Prostate gland (tissue), 2 donors: ENCODE measurements around the gene OR2AK2. TPM values are rescaled to one million over a fixed set of nuclear protein-coding genes. Genes with fewer than 3 reads are reported as not detected.

Experiments used
- DNase-seq: peaks from one replicate; pipeline ENCODE4 v3.0.0-alpha.2; 2019; ENCODE audit warnings: low spot score
- H3K27ac ChIP-seq, 2 donors: fragments of 200-600 bp; sonication (generic); 2 replicates each; pipeline ENCODE4 v1.5.1; 2017 to 2019
- H3K27me3 ChIP-seq: fragments of 200-600 bp; sonication (generic); replicated peaks from 2 replicates; pipeline ENCODE4 v1.5.1; 2019; ENCODE audit not compliant: insufficient read depth
- H3K36me3 ChIP-seq, 2 donors: fragments of 200-600 bp; sonication (generic); 1 replicate in 1 of 2; 2 replicates in 1 of 2; pipeline versions ENCODE4 v1.5.1 to v1.8.1; 2017 to 2019
- H3K4me1 ChIP-seq: fragments of 200-600 bp; sonication (generic); replicated peaks from 2 replicates; pipeline ENCODE4 v1.5.1; 2019
- H3K4me3 ChIP-seq, 2 donors: fragments of 200-600 bp; sonication (generic); 2 replicates each; pipeline ENCODE4 v1.5.1; 2017 to 2019
- H3K9me3 ChIP-seq: fragments of 200-600 bp; sonication (generic); 2 replicates; pipeline ENCODE4 v1.5.1; 2017
- POLR2A ChIP-seq: fragments of 450-650 bp; IDR thresholded peaks from one replicate; pipeline ENCODE4 v1.6.1; 2016; ENCODE audit warnings: antibody characterized with exemption, mild to moderate bottlenecking
- POLR2AphosphoS5 ChIP-seq: sonication (generic); formaldehyde crosslinking; IDR thresholded peaks from one replicate; pipeline ENCODE4 v1.6.1; 2017; ENCODE audit warnings: antibody characterized with exemption
- WGBS: methylation state at CpG from one replicate; pipeline ENCODE4 v1.1.5; 2018; 5-methylcytosine and 5-hydroxymethylcytosine counted together
- intact Hi-C: fragments of 100-400 bp; cut with DNase I; formaldehyde crosslinking; loops from one replicate; pipeline ENCODE4 v1.14.2; 2022
- total RNA-seq, 2 donors: library from RNA; depleted of rRNA; stranded (reverse); fragments of >200 nt; gene quantifications; one replicate each; pipeline ENCODE4 v1.1.0, GENCODE V29; 2016
- TF ChIP-seq, protein P1 (sequence below), 4 experiments: fragments of 200-600 bp in 2 of 4; fragments of 450-650 bp in 2 of 4; sonication (generic) in 2 of 4; IDR thresholded peaks; 1 replicate in 3 of 4; 2 replicates in 1 of 4; pipeline ENCODE4 v1.5.1; 2016 to 2019; ENCODE audit warnings: antibody characterized with exemption in 4 of 4, mild to moderate bottlenecking in 2 of 4, moderate library complexity in 2 of 4

Gene OR2AK2
- total RNA-seq, 2 donors from 2014 or later, result not detected

DNA sequence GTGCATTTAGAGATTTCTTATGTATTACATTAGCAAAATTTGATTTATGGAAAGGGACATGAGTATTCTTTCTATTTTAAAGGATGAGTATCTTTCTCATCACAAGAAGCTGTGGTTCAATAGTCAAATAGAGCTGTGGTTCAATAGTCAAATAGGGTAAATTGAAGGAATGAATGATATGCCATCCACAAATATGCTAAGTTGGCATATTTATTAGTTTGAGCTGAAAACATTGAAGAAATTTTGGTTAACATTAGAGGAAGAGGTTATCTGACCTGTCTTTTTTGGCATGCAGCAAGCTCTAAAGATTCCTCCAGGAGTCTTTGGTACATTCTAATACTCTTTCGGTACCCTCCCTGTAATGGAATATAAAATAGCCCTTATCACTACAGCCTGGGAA, 11.6 kb upstream of the OR2AK2 start:
- no peaks in the 10 kb centered on the region for H3K36me3 ChIP-seq
- H3K4me1 ChIP-seq, result no peaks in the 10 kb centered on the region
- no peak overlapping the region for H3K27ac ChIP-seq
- H3K9me3 ChIP-seq, result no peaks in the 10 kb centered on the region
- WGBS, result 100% methylated on average over 1 of the region's 1 CpG
- DNase-seq, result no peak
- no peak overlapping the region for H3K4me3 ChIP-seq
- H3K27me3 ChIP-seq, result no peaks in the 10 kb centered on the region
- TF ChIP-seq POLR2AphosphoS5 (no peak), POLR2A (no peak)
- TF ChIP-seq, protein P1, sequence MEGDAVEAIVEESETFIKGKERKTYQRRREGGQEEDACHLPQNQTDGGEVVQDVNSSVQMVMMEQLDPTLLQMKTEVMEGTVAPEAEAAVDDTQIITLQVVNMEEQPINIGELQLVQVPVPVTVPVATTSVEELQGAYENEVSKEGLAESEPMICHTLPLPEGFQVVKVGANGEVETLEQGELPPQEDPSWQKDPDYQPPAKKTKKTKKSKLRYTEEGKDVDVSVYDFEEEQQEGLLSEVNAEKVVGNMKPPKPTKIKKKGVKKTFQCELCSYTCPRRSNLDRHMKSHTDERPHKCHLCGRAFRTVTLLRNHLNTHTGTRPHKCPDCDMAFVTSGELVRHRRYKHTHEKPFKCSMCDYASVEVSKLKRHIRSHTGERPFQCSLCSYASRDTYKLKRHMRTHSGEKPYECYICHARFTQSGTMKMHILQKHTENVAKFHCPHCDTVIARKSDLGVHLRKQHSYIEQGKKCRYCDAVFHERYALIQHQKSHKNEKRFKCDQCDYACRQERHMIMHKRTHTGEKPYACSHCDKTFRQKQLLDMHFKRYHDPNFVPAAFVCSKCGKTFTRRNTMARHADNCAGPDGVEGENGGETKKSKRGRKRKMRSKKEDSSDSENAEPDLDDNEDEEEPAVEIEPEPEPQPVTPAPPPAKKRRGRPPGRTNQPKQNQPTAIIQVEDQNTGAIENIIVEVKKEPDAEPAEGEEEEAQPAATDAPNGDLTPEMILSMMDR (IDR thresholded peaks at IDR 0.05), result no peak
- intact Hi-C loops, result no loop called here

DNA sequence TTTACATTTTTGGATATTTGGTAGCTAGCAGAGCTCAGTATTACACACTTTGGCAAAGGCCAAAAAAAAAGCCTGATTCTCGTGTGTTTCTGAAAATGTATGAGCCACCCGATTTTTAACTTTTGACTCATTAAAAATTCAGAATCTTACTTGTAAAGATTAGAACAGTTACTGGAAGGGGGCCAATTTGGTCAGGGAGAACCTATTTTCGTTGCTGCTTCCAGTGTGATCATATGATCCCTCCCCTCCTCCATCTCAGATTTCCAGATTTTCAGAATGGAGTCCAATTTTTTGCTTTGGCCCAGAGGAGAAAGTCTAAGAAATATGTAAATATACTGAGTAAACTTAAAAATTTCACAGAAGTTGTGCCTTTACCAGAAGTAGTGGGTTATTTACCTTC, 3.2 kb upstream of the OR2AK2 start:
- Histone ChIP-seq H3K36me3 (no peaks in the 10 kb centered on the region), H3K27ac (no peak overlapping the region), H3K9me3 (no peaks in the 10 kb centered on the region), H3K4me1 (no peaks in the 10 kb centered on the region), H3K27me3 (no peaks in the 10 kb centered on the region), H3K4me3 (no peak overlapping the region)
- WGBS, result 18% methylated on average over 3 of the region's 3 CpGs
- intact Hi-C loops, result no loop called here
- no peak for DNase-seq
- TF ChIP-seq, protein P1 (IDR thresholded peaks at IDR 0.05), result no peak
- TF ChIP-seq POLR2A (no peak), POLR2AphosphoS5 (no peak)

DNA sequence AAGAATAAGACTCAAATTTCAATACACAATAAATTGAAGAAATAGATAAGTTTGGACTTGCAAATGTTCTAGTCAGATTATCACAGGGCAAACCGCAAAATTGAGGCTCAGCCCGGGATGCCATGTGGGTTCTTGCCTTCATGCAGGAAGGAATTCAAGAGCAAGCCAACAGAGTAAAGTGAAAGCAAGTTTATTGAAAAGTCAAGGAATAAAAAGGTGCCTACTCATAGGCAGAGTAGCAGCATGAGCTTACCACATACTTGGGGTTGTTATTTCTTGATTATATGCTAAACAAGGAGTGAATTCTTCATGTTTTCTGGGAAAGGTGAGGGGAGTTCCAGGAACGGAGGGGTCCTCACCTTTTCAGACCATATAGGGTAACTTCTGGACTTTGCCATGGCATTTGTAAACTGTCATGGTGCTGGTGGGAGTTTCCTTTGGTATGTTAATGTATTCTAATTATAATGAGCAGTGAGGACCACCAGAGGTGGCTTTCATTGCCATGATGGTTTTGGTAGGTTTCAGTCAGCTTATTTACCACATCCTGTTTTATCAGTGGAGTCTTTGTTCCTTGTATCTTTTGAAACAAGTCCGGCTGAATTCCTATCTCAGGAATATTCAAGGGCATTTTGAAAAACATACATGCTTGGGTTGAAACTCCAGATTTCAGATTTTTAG, 2.0 kb upstream of the OR2AK2 start:
- no peaks in the 10 kb centered on the region for H3K4me1 ChIP-seq
- 81% methylated on average over 4 of the region's 4 CpGs for WGBS
- no peaks in the 10 kb centered on the region for H3K9me3 ChIP-seq
- H3K4me3 ChIP-seq, result no peak overlapping the region
- no peaks in the 10 kb centered on the region for H3K27me3 ChIP-seq
- TF ChIP-seq, protein P1 (IDR thresholded peaks at IDR 0.05), result no peak
- TF ChIP-seq POLR2AphosphoS5 (no peak), POLR2A (no peak)
- DNase-seq, result no peak
- intact Hi-C loops, result no loop called here
- H3K36me3 ChIP-seq, result no peaks in the 10 kb centered on the region
- no peak overlapping the region for H3K27ac ChIP-seq

DNA sequence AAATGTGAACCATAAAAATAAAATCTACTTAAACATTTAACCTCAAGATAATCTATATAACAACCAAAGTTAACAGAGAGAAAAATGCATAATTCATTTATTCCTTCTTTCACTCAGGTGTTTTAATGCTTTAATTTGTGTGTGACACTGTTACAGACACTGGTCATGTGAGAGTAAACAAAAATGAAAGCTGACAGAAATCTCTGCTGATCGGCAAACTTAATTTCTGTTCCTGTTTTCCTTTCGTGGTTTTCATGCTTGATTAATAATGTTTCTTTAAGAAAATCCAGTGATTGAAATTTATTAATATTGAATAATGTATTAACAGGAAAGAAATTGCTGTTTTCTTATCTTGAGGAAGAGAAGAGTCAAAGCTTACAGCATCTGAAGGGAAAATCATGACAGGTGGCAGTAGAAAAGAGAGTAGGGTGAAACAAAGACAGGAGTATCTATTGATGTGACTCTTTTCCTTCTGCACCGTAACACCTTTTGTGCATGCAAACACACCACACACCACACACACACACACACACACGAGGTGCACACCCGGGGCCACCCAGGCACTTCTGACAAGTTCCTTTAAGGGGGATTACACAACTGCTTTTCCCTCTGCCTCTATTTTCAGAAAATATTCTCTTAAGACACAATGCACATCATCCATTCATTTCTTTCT, 1.6 kb downstream of the OR2AK2 start:
- Histone ChIP-seq H3K4me1 (no peaks in the 10 kb centered on the region), H3K27me3 (no peaks in the 10 kb centered on the region), H3K27ac (no peak overlapping the region), H3K9me3 (no peaks in the 10 kb centered on the region), H3K36me3 (no peaks in the 10 kb centered on the region), H3K4me3 (no peak overlapping the region)
- TF ChIP-seq, protein P1 (IDR thresholded peaks at IDR 0.05), result no peak
- TF ChIP-seq POLR2AphosphoS5 (no peak), POLR2A (no peak)
- 76% methylated on average over 5 of the region's 5 CpGs for WGBS
- intact Hi-C loops, result no loop called here
- DNase-seq, result no peak

DNA sequence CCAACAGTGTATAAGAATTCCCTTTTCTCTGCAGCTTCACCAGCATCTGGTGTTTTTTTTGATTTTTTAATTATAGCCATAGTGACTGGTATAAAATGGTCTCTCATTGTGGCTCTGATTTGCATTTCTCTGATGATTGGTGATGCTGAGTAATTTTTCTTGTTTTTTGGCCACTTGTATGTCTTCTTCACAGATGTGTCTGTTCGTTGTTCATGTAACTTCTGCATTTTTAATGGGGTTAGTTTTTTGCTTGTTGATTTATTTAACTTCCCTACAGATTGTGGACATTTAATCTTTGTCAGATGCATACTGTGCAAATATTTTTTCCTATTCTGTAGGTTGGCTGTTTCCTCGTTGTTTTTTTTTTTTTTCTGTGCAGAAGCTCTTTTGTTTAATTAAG, 28.0 kb downstream of the OR2AK2 start:
- 52% methylated on average over 2 of the region's 2 CpGs for WGBS
- Histone ChIP-seq H3K4me3 (no peak overlapping the region), H3K36me3 (no peaks in the 10 kb centered on the region), H3K4me1 (no peaks in the 10 kb centered on the region), H3K9me3 (no peaks in the 10 kb centered on the region), H3K27ac (no peak overlapping the region), H3K27me3 (no peaks in the 10 kb centered on the region)
- intact Hi-C loops, result no loop called here
- TF ChIP-seq POLR2AphosphoS5 (no peak), POLR2A (no peak)
- TF ChIP-seq, protein P1 (IDR thresholded peaks at IDR 0.05), result no peak
- DNase-seq, result no peak
